GM19468 (cell line): ENCODE measurements around the gene MAPK8IP3.

Experiments
- ATAC-seq: cut with Tn5 transposase; IDR thresholded peaks from one replicate; pipeline ENCODE4 v1.9.1; 2021; ENCODE audit warnings: mild to moderate bottlenecking, moderate library complexity, moderate number of reproducible peaks; ENCODE audit not compliant: unreplicated experiment; ENCODE audit errors: extremely low read depth

The MAPK8IP3 gene

DNA sequence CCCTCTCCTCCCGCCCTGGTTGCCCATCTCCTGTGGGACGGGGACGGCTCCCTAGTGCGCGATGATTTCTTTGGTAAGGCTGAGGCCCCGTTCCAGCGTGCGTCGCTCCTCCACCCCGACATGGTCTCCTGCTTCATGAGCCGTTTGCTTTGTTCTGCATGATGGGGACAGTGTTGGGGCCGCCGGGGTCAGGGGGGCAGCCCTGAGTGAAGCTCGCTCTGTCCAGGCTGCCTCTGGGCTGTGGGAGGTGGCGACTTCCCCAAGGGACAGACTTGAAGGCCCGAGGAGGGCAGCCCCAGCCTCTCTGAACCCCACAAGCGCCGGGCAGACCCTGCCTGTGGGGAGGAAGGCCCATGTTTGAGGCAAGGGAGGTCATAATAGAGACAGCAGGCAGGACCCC, 52.9 kb downstream of the MAPK8IP3 start:
- no peak for ATAC-seq

DNA sequence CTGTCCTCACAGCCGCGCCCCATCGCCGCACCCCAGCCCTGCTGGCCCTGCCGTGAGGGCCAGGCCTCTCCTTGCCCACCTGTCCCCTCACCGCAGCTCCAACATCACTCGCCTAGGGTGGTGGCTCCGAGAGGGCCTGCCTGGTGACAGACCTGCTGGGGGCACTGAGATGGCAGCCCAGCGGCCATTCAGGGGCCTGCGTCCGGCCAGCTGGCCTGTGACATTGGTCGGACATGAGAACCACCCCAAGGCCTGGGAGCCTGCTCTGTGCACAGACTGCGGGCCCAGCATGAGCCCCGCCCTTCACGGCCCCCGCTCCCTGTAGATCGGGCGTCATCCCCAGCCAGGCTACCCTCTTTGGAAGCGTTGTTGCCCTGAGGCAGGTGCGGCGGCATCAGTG, 53.5 kb downstream of the MAPK8IP3 start:
- ATAC-seq = no peak

DNA sequence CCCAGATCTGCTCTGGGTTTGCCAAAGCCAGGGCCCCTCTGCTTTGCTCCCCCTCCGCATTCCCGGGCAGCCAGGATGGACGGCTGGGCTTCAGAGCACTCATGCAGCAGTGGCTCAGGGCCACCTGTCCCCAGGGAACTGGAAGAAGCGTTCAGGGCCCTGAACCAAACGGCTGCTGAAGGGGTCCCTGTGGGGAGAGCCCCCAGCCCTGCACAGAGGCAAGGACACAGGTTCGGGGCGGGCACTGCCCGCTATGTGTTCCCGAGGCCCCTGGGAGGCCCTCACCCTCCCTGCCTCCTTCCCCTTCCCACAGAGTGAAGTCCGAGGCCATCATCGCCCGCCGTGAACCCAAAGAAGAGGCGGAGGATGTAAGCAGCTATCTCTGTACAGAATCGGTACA, 54.9 kb downstream of the MAPK8IP3 start:
- no peak for ATAC-seq

DNA sequence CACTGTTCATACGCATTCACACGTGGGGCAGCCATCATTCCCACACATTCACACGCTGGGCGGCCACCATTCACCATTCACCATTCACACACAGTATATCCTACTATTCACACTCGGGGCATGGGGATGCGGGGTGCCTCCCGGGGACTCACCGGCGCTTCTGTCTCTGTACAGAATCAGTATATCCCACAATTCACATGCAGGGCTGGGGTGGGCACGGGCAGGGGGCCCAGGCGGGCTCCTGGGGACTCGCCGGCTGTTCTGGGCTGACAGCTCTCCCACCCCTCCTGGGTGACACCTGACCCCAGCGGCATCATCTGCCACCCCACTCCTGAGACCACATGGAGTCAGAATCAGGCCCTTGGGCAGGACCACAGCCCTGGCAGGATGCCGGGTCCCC, 55.8 kb downstream of the MAPK8IP3 start:
- ATAC-seq = no peak

DNA sequence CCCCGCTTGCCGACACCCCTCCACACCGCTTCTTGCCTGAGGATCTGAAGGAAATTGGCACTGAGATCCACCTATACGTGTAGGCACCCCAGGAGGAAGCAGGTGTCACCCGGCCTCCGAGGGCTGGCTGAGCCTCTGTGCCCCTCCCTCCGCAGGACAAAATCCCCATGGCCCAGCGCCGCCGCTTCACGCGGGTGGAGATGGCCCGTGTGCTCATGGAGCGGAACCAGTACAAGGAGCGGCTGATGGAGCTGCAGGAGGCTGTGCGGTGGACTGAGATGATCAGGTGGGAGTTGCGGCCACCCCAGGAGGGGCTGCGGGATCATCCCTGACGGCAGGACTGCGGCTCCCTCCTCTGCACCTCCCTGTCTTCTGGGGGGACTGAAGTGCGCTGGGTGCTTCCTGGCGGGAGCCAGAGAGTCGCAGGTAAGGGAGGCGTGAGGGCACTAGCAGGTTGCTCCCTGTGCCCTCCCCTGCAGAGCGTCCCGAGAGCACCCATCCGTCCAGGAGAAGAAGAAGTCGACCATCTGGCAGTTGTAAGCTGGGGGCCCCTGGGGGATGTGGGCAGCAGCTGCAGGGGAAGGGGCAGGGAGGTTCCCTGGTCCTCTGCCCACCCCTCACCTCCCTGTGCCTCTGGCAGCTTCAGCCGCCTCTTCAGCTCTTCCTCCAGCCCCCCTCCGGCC, 56.3 kb downstream of the MAPK8IP3 start:
- no peak for ATAC-seq

DNA sequence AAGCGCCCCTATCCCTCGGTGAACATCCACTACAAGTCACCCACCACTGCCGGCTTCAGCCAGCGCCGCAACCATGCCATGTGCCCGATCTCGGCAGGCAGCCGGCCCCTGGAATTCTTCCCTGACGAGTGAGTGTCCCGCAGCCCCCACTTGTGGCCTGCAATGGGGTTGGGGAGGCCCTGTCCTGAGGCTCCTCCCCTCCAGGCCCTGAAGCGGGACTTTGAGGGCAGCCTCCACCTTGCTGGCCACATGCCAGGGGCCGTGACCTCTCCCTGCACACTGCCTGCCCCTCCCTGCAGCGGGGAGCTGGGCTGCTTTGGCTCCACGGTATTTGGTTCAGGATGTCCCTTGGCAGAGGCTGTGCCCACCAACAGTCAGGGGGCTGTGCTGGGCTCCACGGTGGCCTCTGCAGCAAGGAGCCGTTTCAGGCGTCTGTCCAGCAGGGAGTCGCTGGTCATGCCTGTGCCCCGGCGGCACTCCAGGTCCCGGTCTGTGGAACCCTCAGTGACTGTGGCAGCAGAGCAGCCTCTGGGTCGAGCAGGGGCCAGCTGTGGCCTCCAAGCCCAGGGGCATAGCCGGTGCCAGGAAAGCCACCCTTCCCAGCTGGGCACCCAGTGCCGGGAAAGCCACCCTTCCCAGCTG, 57.0 kb downstream of the MAPK8IP3 start:
- no peak for ATAC-seq

DNA sequence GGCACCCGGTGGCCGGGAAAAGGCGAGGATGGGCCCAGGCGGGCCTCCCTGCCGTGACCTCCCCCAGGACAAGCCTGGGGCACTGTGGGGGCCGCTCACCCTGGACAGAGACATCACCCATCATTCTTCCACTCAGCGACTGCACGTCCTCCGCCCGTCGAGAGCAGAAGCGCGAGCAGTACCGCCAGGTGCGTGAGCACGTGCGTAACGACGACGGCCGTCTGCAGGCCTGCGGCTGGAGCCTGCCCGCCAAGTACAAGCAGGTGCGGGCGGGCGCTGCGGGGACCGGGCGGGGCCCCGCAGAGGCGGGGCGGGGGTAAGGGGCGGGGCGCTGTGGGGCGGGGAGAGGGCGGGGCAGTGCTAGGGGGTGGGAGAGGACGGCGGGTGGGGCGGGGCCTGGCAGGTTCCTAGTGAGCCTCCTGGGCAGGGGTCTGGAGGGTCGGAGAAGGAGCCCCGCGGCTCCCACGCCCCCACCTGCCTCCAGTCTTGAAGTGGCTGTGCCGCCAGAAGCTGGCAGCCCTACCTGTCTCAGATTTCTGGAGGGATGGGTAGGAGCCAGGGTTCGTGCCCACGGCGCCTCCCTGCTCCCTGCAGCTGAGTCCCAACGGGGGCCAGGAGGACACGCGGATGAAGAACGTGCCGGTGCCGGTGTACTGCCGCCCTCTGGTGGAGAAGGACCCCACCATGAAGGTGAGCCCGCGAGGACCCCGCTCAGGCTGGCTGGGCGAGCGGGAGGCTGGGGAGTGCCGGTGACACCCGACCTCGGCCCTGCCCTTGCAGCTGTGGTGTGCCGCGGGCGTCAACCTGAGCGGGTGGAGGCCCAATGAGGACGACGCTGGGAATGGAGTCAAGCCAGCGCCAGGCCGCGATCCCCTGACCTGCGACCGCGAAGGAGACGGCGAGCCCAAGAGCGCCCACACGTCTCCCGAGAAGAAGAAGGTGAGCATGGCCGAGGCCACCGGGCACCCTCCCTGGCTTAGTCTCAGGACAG, 57.8 kb downstream of the MAPK8IP3 start:
- no peak for ATAC-seq

DNA sequence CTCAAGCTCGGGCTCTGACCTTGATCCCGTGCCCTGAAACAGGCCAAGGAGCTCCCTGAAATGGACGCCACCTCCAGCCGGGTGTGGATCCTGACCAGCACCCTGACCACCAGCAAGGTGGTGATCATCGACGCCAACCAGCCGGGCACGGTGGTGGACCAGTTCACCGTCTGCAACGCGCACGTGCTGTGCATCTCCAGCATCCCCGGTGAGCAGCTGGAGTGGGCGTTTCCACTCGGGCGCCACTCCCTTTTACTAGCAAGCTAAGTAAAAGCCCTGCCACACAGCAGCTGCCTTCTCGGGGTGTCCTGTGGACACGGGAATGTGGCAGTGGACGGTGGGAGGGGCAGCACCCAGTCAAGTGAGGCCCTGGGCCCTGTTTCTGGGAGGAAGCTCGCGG, 59.0 kb downstream of the MAPK8IP3 start:
- no peak for ATAC-seq

DNA sequence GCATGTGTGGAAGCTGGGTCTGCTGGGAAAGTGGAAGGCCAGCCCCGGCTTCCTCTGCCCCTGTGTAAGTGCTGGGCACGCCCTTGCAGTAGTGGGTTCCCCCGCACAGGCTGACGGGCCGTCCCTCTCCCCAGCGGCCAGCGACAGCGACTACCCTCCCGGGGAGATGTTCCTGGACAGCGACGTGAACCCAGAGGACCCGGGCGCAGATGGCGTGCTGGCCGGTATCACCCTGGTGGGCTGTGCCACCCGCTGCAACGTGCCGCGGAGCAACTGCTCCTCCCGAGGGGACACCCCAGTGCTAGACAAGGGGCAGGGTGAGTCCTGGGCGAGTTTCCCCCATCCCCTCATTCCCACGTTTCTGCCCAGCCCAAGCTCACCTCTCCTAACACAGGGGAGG, 59.8 kb downstream of the MAPK8IP3 start:
- no peak for ATAC-seq

DNA sequence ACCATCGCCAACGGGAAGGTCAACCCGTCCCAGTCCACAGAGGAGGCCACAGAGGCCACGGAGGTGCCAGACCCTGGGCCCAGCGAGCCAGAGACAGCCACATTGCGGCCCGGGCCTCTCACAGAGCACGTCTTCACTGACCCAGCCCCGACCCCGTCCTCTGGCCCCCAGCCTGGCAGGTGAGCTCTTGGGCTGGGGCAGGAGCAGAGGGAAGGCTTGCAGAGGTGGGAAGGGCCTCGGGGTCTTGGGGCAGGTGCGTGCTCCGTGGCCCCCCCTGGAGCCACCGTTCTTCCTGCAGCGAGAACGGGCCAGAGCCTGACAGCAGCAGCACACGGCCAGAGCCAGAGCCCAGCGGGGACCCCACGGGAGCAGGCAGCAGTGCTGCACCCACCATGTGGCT, 60.2 kb downstream of the MAPK8IP3 start:
- ATAC-seq = no peak

DNA sequence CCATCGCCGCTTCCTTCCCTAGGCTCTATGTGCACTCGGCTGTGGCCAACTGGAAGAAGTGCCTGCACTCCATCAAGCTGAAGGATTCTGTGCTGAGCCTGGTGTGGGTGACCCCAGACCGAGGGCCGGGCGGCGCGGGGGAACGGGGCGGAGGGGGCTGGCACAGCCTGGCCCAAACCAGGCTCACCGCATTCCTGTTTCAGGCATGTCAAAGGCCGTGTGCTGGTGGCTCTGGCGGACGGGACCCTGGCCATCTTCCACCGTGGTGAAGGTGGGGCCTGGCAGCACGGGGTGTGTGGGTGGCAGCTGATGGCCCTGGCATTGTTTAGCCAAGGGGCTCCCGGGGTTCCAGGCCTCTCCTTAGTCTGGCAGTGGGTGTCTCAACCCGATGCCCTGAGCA, 60.7 kb downstream of the MAPK8IP3 start:
- no peak for ATAC-seq

DNA sequence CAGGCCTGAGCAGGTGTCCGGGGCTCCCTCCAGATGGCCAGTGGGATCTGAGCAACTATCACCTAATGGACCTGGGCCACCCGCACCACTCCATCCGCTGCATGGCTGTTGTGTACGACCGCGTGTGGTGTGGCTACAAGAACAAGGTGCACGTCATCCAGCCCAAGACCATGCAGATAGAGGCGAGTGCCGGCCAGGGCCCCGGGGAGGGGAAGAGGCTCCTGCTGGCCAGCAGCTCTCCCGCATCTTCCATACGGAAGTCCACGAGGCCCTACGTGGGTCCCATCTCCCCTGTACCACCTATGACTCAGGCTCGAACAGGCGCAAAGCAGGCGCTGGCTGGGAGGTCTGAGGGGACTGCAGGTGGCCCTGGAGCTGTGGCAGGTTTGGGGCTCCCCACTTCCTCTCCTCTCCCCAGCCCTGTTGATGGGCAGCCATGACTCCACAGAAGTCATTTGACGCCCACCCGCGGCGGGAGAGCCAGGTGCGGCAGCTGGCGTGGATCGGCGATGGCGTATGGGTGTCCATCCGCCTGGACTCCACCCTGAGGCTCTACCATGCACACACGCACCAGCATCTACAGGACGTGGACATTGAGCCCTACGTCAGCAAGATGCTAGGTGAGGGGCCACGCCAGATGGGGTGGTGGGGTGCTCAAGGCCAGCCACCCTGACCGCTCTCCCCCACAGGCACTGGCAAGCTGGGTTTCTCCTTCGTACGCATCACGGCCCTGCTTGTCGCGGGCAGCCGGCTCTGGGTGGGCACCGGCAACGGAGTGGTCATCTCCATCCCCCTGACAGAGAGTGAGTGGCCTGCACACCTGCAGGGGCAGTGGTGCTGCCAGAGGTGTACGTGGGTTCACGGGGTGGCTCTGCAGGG, 61.4 kb downstream of the MAPK8IP3 start:
- ATAC-seq = no peak

DNA sequence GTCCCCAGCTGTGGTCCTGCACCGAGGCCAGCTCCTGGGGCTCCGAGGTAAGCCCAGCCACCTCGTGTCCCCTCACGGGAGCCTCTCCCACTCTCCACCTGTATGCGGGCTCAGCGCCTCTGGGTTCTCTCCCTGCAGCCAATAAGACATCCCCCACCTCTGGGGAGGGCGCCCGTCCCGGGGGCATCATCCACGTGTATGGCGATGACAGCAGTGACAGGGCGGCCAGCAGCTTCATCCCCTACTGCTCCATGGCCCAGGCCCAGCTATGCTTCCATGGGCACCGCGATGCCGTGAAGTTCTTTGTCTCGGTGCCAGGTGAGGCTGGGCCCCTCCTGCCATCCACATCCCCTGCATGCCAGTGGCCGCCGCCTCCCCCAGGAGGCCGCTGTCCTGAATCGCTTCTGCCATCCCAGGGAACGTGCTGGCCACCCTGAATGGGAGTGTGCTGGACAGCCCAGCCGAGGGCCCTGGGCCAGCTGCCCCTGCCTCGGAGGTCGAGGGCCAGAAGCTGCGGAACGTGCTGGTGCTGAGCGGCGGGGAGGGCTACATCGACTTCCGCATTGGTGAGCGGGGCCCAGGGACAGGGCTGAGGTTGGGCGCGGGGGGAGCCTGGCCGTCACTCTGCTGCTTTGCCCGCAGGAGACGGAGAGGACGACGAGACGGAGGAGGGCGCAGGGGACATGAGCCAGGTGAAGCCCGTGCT, 62.2 kb downstream of the MAPK8IP3 start:
- no peak for ATAC-seq

DNA sequence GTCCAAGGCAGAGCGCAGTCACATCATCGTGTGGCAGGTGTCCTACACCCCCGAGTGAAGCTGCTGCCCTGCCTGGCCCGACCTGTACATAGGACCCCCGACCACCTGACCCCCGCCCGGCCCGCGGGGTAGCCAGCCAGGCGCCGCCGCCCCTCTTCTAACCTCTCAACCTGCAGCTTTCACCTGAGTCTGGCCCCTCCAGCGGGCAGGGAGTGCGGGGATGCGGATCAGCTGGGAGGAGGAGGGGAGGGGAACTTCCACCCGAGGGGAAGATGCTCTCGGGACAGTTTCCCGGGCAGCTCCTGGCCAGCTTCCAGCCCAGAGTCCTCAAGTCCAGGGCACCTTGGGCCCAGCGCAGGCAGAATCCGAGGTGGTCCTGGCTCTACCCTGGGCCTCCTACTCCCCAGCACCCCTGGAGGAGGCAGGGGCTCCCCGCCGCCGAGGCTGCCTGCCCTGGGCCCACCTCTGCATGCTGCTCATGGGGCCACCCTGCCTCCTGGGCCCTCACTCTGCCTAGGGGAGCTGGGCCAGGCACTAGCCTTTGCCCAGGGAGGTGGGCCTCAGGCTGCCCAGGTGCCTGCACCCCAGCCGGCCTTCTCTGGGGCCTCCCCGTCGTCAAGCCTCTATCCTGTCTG, 62.9 kb downstream of the MAPK8IP3 start:
- ATAC-seq = no peak

DNA sequence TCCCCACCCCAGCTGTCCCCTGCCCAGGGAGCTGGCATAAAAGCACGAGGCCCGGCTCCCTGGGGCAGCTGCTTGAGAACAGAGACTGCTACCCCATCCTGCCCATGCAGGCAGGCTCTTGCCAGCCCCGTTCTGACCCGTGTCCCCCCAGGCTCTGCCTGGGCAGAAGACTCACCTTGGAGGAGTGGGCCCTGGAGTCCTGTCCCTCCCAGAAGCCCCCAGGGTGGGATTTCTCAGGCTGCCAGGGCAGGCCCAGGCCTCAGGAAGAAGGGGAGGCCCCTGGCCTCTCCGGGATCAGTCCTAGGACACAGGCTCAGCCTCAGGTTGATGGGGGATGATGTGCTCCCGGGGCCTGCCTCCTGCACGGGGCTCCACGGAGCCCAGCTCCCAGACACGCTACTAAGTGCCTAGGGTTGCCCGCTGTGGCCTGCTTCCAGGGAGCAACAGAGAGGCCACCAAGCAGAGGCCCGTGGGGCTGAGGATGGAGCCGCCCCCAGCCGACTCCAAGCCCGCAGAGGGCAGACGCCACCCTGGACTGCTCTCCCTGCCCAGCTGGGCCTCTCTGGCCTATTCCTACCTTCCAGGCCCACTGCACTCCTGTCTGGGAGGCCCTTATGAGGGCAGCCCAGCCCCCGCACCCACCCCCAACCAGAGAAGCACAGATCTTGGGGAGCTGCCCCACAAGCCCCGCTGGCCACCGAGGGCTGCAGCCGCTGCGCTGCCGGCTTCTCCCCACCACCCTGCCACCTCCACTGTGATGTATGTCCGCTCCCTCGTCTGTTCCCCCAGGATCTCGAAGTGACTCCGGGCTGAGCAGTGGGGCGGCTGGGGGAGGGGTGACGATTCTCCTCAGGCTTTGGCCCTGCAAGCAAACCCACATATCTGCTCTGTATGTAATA, 63.7 kb downstream of the MAPK8IP3 start:
- ATAC-seq = no peak

DNA sequence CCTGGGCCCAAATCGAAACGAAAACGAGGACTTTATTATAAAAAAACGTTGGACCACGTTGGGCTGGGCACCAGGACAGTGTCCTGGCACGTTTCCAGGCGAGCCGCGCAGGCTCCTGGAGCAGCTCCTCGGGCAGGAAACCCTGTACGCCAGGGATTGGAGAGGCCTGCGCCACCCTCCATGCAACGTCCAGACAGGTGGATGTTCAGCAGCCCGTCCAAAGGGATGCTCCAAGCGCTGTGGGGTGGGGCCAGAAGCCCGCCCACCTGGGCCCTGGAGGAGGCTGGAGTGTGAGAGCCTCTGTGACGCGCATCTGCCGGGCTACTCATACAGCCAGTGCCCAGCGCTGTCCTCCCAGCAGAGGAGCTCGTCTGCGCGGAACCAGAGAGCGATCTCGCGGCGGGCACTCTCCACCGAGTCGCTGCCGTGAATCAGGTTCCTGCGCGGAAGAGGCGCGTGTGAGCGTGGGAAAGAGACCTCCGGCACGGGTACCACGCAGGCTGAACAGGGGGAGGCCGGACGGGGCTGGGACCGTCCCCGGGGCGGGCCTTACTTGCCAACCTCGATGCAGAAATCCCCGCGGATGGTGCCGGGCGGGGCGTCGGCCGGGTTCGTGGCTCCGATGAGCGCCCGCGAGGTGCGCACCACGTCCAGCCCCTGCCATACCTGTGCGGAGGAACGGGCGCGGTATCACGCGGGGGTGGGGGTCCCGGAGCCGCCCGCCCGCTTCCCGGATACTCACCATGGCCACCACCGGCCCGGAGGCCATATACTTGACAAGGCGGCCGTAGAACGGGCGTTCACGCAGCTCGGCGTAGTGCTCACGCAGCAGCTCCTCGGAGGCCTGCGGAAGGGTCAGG, 64.6 kb downstream of the MAPK8IP3 start:
- no peak for ATAC-seq

DNA sequence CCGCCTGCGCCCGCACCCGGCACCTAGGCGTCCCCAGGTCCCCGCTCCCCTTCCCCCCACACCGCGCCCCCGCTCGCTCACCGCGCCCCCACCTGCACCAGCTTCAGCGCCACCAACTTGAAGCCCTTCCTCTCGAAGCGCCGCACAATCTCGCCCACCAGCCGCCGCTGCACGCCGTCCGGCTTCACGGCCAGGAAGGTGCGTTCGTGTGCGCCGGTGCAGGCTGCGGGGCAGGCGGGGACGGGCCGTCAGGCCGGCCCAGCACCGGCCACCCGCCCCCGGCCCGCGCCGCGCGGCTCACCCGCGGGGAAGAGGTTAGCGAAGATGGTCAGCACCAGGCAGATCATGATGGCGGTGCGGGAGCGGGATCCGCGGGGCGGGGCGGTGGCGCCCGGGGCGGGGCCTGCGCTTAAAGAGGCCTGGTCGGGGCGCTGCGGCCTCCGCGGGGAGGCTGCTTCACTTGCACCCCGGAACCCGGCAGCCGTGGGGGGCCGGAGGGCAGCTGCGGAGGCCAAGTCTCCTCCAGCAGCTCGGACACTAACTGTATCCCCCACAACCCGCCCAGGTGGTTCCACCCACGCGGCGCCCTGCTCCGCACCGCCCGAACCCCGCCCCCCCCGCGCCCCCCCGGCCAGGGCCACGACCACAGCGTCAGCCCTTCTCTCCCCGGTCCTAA, 65.3 kb downstream of the MAPK8IP3 start, which contains the start of gene NME3:
NME3 (minus strand) TSS at position 356 of the 676 bp plus-strand sequence; CDS start at position 347, 9 bp downstream.
- ATAC-seq = no peak
